H9 (cell line): ENCODE results near the gene HERC6. TPM values are rescaled to one million over a fixed set of nuclear protein-coding genes. Genes with fewer than 3 reads are reported as not detected.
A peak's percentile ranks its signal among the peaks of the same experiment; 100 is the strongest.
"Not testable (repeated sequence)": the region's sequence is repeated elsewhere in the genome, so short reads cannot be mapped to it uniquely, and the experiment has no call there.

Source experiments
- DNase-seq: peaks from one replicate; pipeline ENCODE4 v3.0.0-alpha.2; 2017
- H2AFZ ChIP-seq: one replicate; pipeline ENCODE4 v1.6.1; 2013; ENCODE audit warnings: mild to moderate bottlenecking, low read length, control low read depth, moderate library complexity
- H2AK5ac ChIP-seq: 2 replicates; pipeline ENCODE4 v1.6.1; 2013; ENCODE audit warnings: low read length, control low read depth, mixed read lengths; ENCODE audit not compliant: insufficient read length
- H2BK120ac ChIP-seq: one replicate; pipeline ENCODE4 v1.6.1; 2013; ENCODE audit warnings: low read depth, mild to moderate bottlenecking, low read length, control low read depth, inconsistent platforms; ENCODE audit not compliant: poor library complexity, severe bottlenecking
- H2BK12ac ChIP-seq: 2 replicates; pipeline ENCODE4 v1.6.1; 2013; ENCODE audit warnings: low read length, control low read depth, mixed read lengths, low read depth; ENCODE audit not compliant: insufficient read length
- H2BK15ac ChIP-seq: 2 replicates; pipeline ENCODE4 v1.6.1; 2013; ENCODE audit warnings: low read depth, low read length, control low read depth
- H2BK20ac ChIP-seq: one replicate; pipeline ENCODE4 v1.6.1; 2013; ENCODE audit warnings: low read depth, mild to moderate bottlenecking, low read length, control low read depth, inconsistent platforms; ENCODE audit not compliant: poor library complexity, severe bottlenecking
- H2BK5ac ChIP-seq: 2 replicates; pipeline ENCODE4 v1.6.1; 2013; ENCODE audit warnings: low read length, control low read depth, mixed read lengths; ENCODE audit not compliant: insufficient read length
- H3K14ac ChIP-seq: 2 replicates; pipeline ENCODE4 v1.6.1; 2013; ENCODE audit warnings: low read length, control low read depth; ENCODE audit not compliant: insufficient read depth
- H3K18ac ChIP-seq: 2 replicates; pipeline ENCODE4 v1.6.1; 2013; ENCODE audit warnings: low read depth, mild to moderate bottlenecking, mixed read lengths, low read length, control low read depth; ENCODE audit not compliant: insufficient read length
- H3K23ac ChIP-seq: 2 replicates; pipeline ENCODE4 v1.6.1; 2013; ENCODE audit warnings: low read length, control low read depth, mixed read lengths, low read depth; ENCODE audit not compliant: insufficient read length
- H3K23me2 ChIP-seq: 2 replicates; pipeline ENCODE4 v1.6.1; 2013; ENCODE audit warnings: low read depth, mild to moderate bottlenecking, mixed read lengths, low read length, control low read depth; ENCODE audit not compliant: insufficient read length, poor library complexity, severe bottlenecking
- H3K27ac ChIP-seq: 2 replicates; pipeline ENCODE4 v1.5.1; 2013; ENCODE audit warnings: low read length, control low read depth, mixed read lengths, low read depth; ENCODE audit not compliant: insufficient read length
- H3K27me3 ChIP-seq: 2 replicates; pipeline ENCODE4 v1.6.1; 2013; ENCODE audit warnings: low read length, control low read depth, inconsistent platforms; ENCODE audit not compliant: insufficient read depth
- H3K4ac ChIP-seq: 2 replicates; pipeline ENCODE4 v1.6.1; 2013; ENCODE audit warnings: low read depth, mild to moderate bottlenecking, control low read depth, inconsistent platforms, low read length, moderate library complexity
- H3K4me1 ChIP-seq: 2 replicates; pipeline ENCODE4 v1.6.1; 2013; ENCODE audit warnings: low read length, control low read depth, inconsistent platforms; ENCODE audit not compliant: insufficient read depth
- H3K4me2 ChIP-seq: 2 replicates; pipeline ENCODE4 v1.6.1; 2013; ENCODE audit warnings: low read length, control low read depth, mixed read lengths; ENCODE audit not compliant: insufficient read length, insufficient read depth
- H3K56ac ChIP-seq: 2 replicates; pipeline ENCODE4 v1.6.1; 2013; ENCODE audit warnings: low read depth, mild to moderate bottlenecking, mixed read lengths, low read length, control low read depth; ENCODE audit not compliant: insufficient read length
- H3K79me1 ChIP-seq: 2 replicates; pipeline ENCODE4 v1.6.1; 2013; ENCODE audit warnings: low read depth, mild to moderate bottlenecking, moderate library complexity, low read length, control low read depth, inconsistent platforms; ENCODE audit not compliant: insufficient read depth, poor library complexity, severe bottlenecking
- H3K79me2 ChIP-seq: 2 replicates; pipeline ENCODE4 v1.6.1; 2013; ENCODE audit warnings: low read length, control low read depth, inconsistent platforms; ENCODE audit not compliant: insufficient read depth
- H3K9ac ChIP-seq: 2 replicates; pipeline ENCODE4 v1.6.1; 2013; ENCODE audit warnings: low read length, control low read depth, mixed read lengths; ENCODE audit not compliant: insufficient read length; ENCODE audit errors: extremely low read depth
- H3K9me3 ChIP-seq: one replicate; pipeline ENCODE4 v1.6.1; 2013; ENCODE audit warnings: low read depth, low read length, inconsistent platforms; ENCODE audit not compliant: control insufficient read depth
- H3T11ph ChIP-seq: one replicate; pipeline ENCODE4 v1.6.1; 2013; ENCODE audit warnings: mild to moderate bottlenecking, low read length, control low read depth, inconsistent platforms
- H4K20me1 ChIP-seq: one replicate; pipeline ENCODE4 v1.6.1; 2013; ENCODE audit not compliant: control insufficient read depth, insufficient read length, insufficient read depth
- H4K5ac ChIP-seq: 2 replicates; pipeline ENCODE4 v1.6.1; 2013; ENCODE audit warnings: low read depth, mild to moderate bottlenecking, mixed read lengths, low read length, control low read depth; ENCODE audit not compliant: insufficient read length
- H4K8ac ChIP-seq: replicated peaks from 2 replicates; pipeline ENCODE4 v1.6.1; 2013; ENCODE audit warnings: low read length, control low read depth, mixed read lengths, low read depth; ENCODE audit not compliant: insufficient read length
- H4K91ac ChIP-seq: 2 replicates; pipeline ENCODE4 v1.6.1; 2013; ENCODE audit warnings: low read depth, mild to moderate bottlenecking, moderate library complexity, mixed read lengths, low read length, control low read depth; ENCODE audit not compliant: insufficient read length
- H3K27ac Mint-ChIP-seq, 3 experiments: 2 replicates in 2 of 3; 3 replicates in 1 of 3; pipeline ENCODE4 v1.8.0; 2020 to 2021; ENCODE audit warnings: mixed read lengths in 3 of 3, mild to moderate bottlenecking in 1 of 3, moderate library complexity in 1 of 3
- H3K27me3 Mint-ChIP-seq: 2 replicates; pipeline ENCODE4 v1.8.0; 2021; ENCODE audit warnings: low read depth, mild to moderate bottlenecking, moderate library complexity, mixed read lengths
- H3K36me3 Mint-ChIP-seq, 3 experiments: 2 replicates in 2 of 3; 3 replicates in 1 of 3; pipeline ENCODE4 v1.8.0; 2020 to 2021; ENCODE audit warnings: low read depth in 3 of 3, mixed read lengths in 3 of 3; ENCODE audit not compliant: insufficient read depth in 1 of 3
- H3K4me1 Mint-ChIP-seq, 2 experiments: 2 replicates each; pipeline ENCODE4 v1.8.0; 2020; ENCODE audit warnings: mixed read lengths in 2 of 2
- H3K4me3 Mint-ChIP-seq, 2 experiments: 2 replicates in 1 of 2; 3 replicates in 1 of 2; pipeline ENCODE4 v1.8.0; 2020 to 2021; ENCODE audit warnings: mild to moderate bottlenecking in 2 of 2, mixed read lengths in 2 of 2, moderate library complexity in 1 of 2
- H3K9me3 Mint-ChIP-seq, 2 experiments: 2 replicates in 1 of 2; 3 replicates in 1 of 2; pipeline ENCODE4 v1.8.0; 2020; ENCODE audit warnings: mild to moderate bottlenecking in 2 of 2, mixed read lengths in 2 of 2, moderate library complexity in 1 of 2
- CTCF ChIP-seq: fragments of 200-600 bp; sonication (generic); conservative IDR thresholded peaks from 3 replicates; pipeline ENCODE4 v1.8.0; 2021; ENCODE audit warnings: antibody characterized with exemption, mild to moderate bottlenecking
- WGBS: extraction: QIAGEN DNeasy Blood & Tissue Kit; methylation state at CpG from one replicate; pipeline ENCODE4 v1.1.7; 2013; ENCODE audit warnings: missing lambda C conversion rate, low lambda C conversion rate, mixed read lengths; ENCODE audit not compliant: insufficient read length; ENCODE audit errors: extremely low coverage; 5-methylcytosine and 5-hydroxymethylcytosine counted together
- total RNA-seq: library from RNA; stranded (reverse); gene quantifications from 2 replicates; pipeline ENCODE4 v1.2.1, GENCODE V29; 2021

Gene HERC6
- total RNA-seq, 1 experiment from 2014 or later = 8.2 TPM

- H3K23ac ChIP-seq = not testable (repeated sequence)
These were observed 9.4 kb upstream of the HERC6 start for GRCh38 chr4:88369180-88369812.

More at GRCh38 chr4:88369180-88369812, 9.4 kb upstream of the HERC6 start:
- H4K5ac ChIP-seq, H2BK120ac ChIP-seq, H2BK5ac ChIP-seq, H3K14ac ChIP-seq, H3K23me2 ChIP-seq, H3K9me3 Mint-ChIP-seq, H4K8ac ChIP-seq, H4K91ac ChIP-seq, H3K9ac ChIP-seq, H3K27me3 ChIP-seq, H3K18ac ChIP-seq, H3K56ac ChIP-seq, H3K9me3 ChIP-seq, H3K4ac ChIP-seq, H3K27me3 Mint-ChIP-seq, H2BK15ac ChIP-seq, H3K27ac Mint-ChIP-seq, H3T11ph ChIP-seq, H4K20me1 ChIP-seq, H3K4me3 Mint-ChIP-seq, H3K36me3 Mint-ChIP-seq, H2AK5ac ChIP-seq, H3K79me1 ChIP-seq, H2BK12ac ChIP-seq, H3K79me2 ChIP-seq, H2BK20ac ChIP-seq, H3K4me2 ChIP-seq, H3K4me1 ChIP-seq, H3K27ac ChIP-seq, H2AFZ ChIP-seq, H3K4me1 Mint-ChIP-seq: not testable (repeated sequence)
- peak; percentile 73 for TF ChIP-seq CTCF
- DNase-seq = peak; percentile 27
- WGBS = no CpG with 5 or more reads among the region's 7 CpGs
